Rectal smooth muscle tissue (tissue), 1 donor: ENCODE results near the gene SLC22A8.

Experiments used
- H3K27ac ChIP-seq: one replicate; pipeline ENCODE4 v1.7.0; 2013; ENCODE audit warnings: low read depth, low read length, inconsistent platforms
- H3K27me3 ChIP-seq: one replicate; pipeline ENCODE4 v1.7.0; 2013; ENCODE audit warnings: low read length; ENCODE audit not compliant: control insufficient read depth, insufficient read depth
- H3K36me3 ChIP-seq: one replicate; pipeline ENCODE4 v1.7.0; 2013; ENCODE audit warnings: low read length; ENCODE audit not compliant: control insufficient read depth, insufficient read depth
- H3K4me1 ChIP-seq: one replicate; pipeline ENCODE4 v1.7.0; 2013; ENCODE audit warnings: low read length; ENCODE audit not compliant: control insufficient read depth, insufficient read depth
- H3K4me3 ChIP-seq: one replicate; pipeline ENCODE4 v1.7.0; 2013; ENCODE audit warnings: low read length
- H3K9ac ChIP-seq: one replicate; pipeline ENCODE4 v1.7.0; 2013; ENCODE audit warnings: low read length

Gene SLC22A8

DNA sequence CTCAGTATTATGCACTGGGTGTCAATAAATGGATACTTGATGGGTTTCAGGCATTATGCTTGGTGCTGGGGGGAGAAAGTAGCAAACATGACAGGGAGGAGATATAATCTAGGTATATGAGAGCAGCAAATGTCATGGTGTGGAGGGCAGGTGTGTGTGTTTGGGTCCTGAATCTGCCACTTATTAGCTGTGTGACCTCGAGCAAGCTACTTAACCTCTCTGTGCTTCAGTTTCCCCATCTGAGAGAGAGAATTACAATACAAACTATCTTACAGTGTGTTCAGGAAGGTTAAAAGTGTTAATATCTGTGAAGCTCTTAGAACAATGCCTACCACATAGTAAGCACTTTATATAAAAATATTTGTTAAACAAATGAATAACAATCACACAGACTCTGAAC is 2.8 kb downstream of the SLC22A8 start:
- Histone ChIP-seq H3K9ac (no peak overlapping the region), H3K4me3 (no peak overlapping the region), H3K36me3 (no peaks in the 10 kb centered on the region), H3K27ac (no peak overlapping the region), H3K27me3 (peaks cover 3% of the 10 kb centered on the region), H3K4me1 (no peaks in the 10 kb centered on the region)

- no peak overlapping the region for H3K4me3 ChIP-seq
- H3K9ac ChIP-seq: no peak overlapping the region
- no peaks in the 10 kb centered on the region for H3K4me1 ChIP-seq
Measured at GRCh38 chr11:63012430-63012829, 3.2 kb downstream of the SLC22A8 start.

DNA sequence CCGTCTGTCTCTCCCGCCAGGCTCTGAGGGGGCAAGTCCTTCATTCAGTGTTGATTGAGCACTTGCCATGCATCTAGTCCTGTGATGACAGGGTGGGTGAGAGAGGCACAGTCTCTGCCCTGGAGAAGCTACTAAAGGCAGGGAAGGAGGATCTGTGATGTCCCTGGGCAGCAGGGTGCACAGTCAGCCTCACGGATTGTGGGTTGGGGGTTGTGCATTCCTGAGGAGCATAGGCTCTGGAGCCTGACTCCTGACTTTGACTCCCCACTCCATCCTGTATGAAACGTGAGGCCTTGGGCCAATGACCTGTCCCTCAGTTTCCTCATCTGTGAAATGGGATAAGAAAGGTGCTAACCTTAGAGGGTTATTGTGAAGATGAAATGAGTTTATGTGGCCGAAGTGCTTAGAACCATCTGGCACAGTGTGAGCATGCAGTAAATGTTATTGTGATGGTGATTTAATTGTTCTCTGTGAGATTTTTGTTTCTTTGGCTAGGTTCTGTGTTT is 4.7 kb downstream of the SLC22A8 start:
- H3K27ac ChIP-seq: no peak overlapping the region
- H3K9ac ChIP-seq: no peak overlapping the region
- peaks cover under 1% of the 10 kb centered on the region for H3K27me3 ChIP-seq
- H3K4me1 ChIP-seq: no peaks in the 10 kb centered on the region
- no peaks in the 10 kb centered on the region for H3K36me3 ChIP-seq
- H3K4me3 ChIP-seq: no peak overlapping the region

More at GRCh38 chr11:63012430-63012829, 3.2 kb downstream of the SLC22A8 start:
- peaks cover 3% of the 10 kb centered on the region for H3K27me3 ChIP-seq
- no peak overlapping the region for H3K27ac ChIP-seq
- no peaks in the 10 kb centered on the region for H3K36me3 ChIP-seq

DNA sequence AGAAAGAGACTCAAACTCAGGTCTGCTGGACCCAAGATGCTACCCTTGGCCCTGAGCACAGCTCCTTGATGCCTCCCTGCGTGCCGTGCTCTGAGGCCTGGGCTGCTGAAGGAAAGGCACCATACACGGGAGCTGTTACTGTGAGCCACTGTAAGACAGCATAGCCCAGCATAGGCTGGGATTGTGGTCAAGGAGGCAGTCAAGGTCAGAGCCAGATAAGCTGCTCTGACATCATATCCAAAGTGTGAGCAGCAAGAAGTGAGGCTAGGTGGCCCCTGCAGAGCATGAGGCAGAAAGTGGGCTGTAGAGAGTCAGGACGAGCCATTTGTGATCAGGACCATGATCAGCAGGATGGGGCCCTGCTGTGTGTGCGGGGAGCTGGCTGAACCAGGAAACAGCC is 7.7 kb downstream of the SLC22A8 start:
- no peaks in the 10 kb centered on the region for H3K4me1 ChIP-seq
- no peak overlapping the region for H3K27ac ChIP-seq
- no peak overlapping the region for H3K9ac ChIP-seq
- H3K27me3 ChIP-seq: no peaks in the 10 kb centered on the region
- no peak overlapping the region for H3K4me3 ChIP-seq
- no peaks in the 10 kb centered on the region for H3K36me3 ChIP-seq

- Histone ChIP-seq H3K27me3 (peaks cover 2% of the 10 kb centered on the region), H3K4me1 (no peaks in the 10 kb centered on the region), H3K27ac (no peak overlapping the region), H3K36me3 (no peaks in the 10 kb centered on the region), H3K4me3 (no peak overlapping the region), H3K9ac (no peak overlapping the region)
Measured at GRCh38 chr11:63001456-63001855, 14.2 kb downstream of the SLC22A8 start.

DNA sequence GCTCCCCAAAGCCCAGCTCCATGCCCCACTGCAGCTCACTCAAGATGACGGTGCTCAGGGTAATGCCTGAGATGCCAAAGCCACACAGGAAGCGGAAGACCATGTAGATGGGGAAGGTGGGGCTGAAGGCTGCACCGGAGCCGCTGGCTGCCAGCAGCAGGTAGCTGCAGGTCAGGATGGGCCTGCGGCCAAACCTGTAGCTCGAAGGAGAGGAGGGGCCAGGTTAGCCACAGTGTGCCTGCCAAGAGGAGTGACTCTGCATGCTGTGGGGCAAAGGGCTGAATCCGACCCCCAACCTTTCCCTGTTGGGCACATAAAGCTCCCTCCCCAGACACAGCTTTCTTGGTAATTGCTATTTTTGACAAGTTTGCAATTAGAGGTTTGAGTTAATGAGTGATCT is 16.0 kb downstream of the SLC22A8 start:
- H3K27ac ChIP-seq: no peak overlapping the region
- no peak overlapping the region for H3K4me3 ChIP-seq
- H3K27me3 ChIP-seq: peaks cover 2% of the 10 kb centered on the region
- H3K36me3 ChIP-seq: no peaks in the 10 kb centered on the region
- no peaks in the 10 kb centered on the region for H3K4me1 ChIP-seq
- H3K9ac ChIP-seq: no peak overlapping the region

- Histone ChIP-seq H3K4me1 (no peaks in the 10 kb centered on the region), H3K27ac (no peak overlapping the region), H3K36me3 (no peaks in the 10 kb centered on the region), H3K27me3 (peaks cover 2% of the 10 kb centered on the region), H3K4me3 (no peak overlapping the region), H3K9ac (no peak overlapping the region)
Measured at GRCh38 chr11:62999156-62999555, 16.5 kb downstream of the SLC22A8 start.

DNA sequence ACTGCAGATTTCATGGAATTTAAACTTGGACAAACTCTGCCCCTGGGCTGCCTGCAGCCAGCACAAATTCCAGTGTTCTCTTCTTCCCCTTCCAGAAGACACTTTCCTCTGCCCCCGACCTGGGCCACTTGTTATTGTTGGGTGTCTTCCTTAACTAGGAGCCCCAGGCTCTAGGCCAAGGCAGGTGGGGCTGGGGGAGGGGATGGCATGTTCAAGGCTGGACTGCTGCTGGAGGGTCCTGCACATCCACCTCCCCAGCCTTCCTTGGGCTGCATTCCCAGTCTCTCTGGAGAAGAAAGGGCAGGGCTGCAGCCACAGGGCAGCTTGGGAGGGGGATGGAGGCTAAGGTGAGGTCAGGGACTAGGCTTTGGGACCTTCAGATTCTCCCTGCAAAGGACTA is 19.4 kb downstream of the SLC22A8 start:
- Histone ChIP-seq H3K4me1 (no peaks in the 10 kb centered on the region), H3K27me3 (peaks cover 2% of the 10 kb centered on the region)

GRCh38 chr11:62994775-62995174 is 20.9 kb downstream of the SLC22A8 start:
- Histone ChIP-seq H3K36me3 (no peaks in the 10 kb centered on the region), H3K4me1 (no peaks in the 10 kb centered on the region), H3K4me3 (no peak overlapping the region), H3K27ac (no peak overlapping the region), H3K27me3 (peaks cover 2% of the 10 kb centered on the region), H3K9ac (no peak overlapping the region)

More for the DNA sequence above, 19.4 kb downstream of the SLC22A8 start:
- Histone ChIP-seq H3K9ac (no peak overlapping the region), H3K27ac (no peak overlapping the region), H3K36me3 (no peaks in the 10 kb centered on the region), H3K4me3 (no peak overlapping the region)

DNA sequence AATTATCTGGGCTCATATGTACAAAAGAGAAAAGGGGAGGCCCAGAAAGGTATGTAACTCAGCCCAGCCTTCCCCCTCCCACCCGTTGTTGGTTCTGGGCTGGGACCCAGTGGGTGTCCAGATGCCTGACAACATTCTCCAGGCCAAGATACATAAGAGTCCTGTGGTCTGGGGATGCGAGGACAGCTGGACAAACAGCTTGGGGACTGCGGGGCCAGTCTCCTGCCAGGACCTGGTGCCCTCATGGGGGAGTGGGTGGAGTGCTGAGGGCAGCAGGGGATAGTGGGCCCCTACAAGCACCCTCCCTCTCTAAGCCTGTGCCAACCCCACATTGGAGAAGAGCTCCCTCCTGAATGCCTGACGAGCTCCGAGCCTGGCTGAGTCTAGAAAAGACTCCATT is 27.4 kb downstream of the SLC22A8 start:
- no peak overlapping the region for H3K9ac ChIP-seq
- H3K27me3 ChIP-seq: no peaks in the 10 kb centered on the region
- H3K27ac ChIP-seq: no peak overlapping the region
- no peaks in the 10 kb centered on the region for H3K4me1 ChIP-seq
- H3K4me3 ChIP-seq: no peak overlapping the region
- H3K36me3 ChIP-seq: no peaks in the 10 kb centered on the region

DNA sequence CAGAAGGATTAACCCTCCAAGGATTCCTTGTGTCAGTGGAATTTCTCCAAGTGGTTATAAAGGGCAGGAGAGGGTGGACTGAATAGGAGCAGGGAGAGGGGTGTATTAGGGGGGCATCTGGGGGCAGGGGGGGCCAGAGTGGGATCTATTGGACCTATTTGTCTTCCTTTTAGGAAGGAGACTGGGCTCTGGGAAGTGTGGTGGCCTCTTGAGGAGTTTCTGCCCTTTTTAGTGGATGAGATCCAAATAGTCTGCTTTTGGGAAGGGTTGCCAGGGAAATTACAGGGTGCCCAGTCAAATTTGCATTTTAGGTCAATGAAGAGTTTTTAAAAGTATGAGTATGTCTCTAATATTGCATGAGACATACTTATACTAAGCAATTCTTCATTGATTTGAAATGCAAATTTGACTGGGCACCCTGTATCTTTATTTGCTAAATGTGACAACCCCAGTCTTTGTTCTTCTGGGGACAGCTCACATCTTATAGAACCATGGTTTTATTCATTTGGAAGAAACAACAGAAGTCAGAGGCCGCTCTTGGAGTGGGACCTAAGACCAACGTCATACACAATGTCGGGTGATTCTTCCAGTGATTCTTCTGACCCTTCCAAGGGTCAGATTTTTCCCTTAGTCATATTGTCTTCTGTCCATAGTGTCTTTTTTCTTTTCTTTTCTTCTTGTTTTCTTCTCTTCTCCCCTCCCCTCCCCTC is 30.4 kb downstream of the SLC22A8 start:
- Histone ChIP-seq H3K36me3 (no peaks in the 10 kb centered on the region), H3K27ac (no peak overlapping the region), H3K4me1 (no peaks in the 10 kb centered on the region), H3K9ac (no peak overlapping the region), H3K27me3 (no peaks in the 10 kb centered on the region), H3K4me3 (no peak overlapping the region)

- H3K9ac ChIP-seq: no peak within 1 kb of the TSS
- no peak within 1 kb of the TSS for H3K4me3 ChIP-seq
- H3K36me3 ChIP-seq: no peaks in the 10 kb centered on the region
- H3K27ac ChIP-seq: no peak within 1 kb of the TSS
- no peaks in the 10 kb centered on the region for H3K4me1 ChIP-seq
- H3K27me3 ChIP-seq: no peaks in the 10 kb centered on the region
Measured at GRCh38 chr11:62984451-62984991, 31.1 kb downstream of the SLC22A8 start, which contains the start of gene SLC22A6. Gene SLC22A6, minus strand, starts transcription at chr11:62984967. Its CDS starts 277 bp downstream, at chr11:62984690.
